GM12875 (cell line): ENCODE data around the gene C16orf96.

Experiments used
- H3K4me3 ChIP-seq: one replicate; pipeline ENCODE4 v1.5.1; 2011; ENCODE audit warnings: low read depth, low read length, control low read depth
- CTCF ChIP-seq: IDR thresholded peaks from 2 replicates; pipeline ENCODE4 v1.5.1; 2011; ENCODE audit warnings: low read depth, mild to moderate bottlenecking, control low read depth, inconsistent platforms, low read length, moderate library complexity, borderline replicate concordance; ENCODE audit not compliant: insufficient read depth

C16orf96 gene

GRCh38 chr16:4639899-4640509 lies 83.9 kb downstream of the C16orf96 start:
- no peak for TF ChIP-seq CTCF
- H3K4me3 ChIP-seq = no peak overlapping the region

- no peak overlapping the region for H3K4me3 ChIP-seq
- TF ChIP-seq CTCF = no peak
Measured at GRCh38 chr16:4640572-4641305, 84.6 kb downstream of the C16orf96 start.

- H3K4me3 ChIP-seq = no peak overlapping the region
- no peak for TF ChIP-seq CTCF
Measured at GRCh38 chr16:4641306-4641687, 85.2 kb downstream of the C16orf96 start.

- no peak overlapping the region for H3K4me3 ChIP-seq
Measured at GRCh38 chr16:4641895-4642294, 85.8 kb downstream of the C16orf96 start.

GRCh38 chr16:4646773-4647643 lies 90.9 kb downstream of the C16orf96 start:
- TF ChIP-seq CTCF = no peak

More at GRCh38 chr16:4641895-4642294, 85.8 kb downstream of the C16orf96 start:
- TF ChIP-seq CTCF = no peak

GRCh38 chr16:4647644-4647980 lies 91.5 kb downstream of the C16orf96 start:
- no peak overlapping the region for H3K4me3 ChIP-seq
- no peak for TF ChIP-seq CTCF

More at GRCh38 chr16:4646773-4647643, 90.9 kb downstream of the C16orf96 start:
- H3K4me3 ChIP-seq = no peak overlapping the region
